Endothelial cell of umbilical vein (primary cell): Measurements from ENCODE around the gene MAMDC2.

Source experiments
- EZH2 ChIP-seq: IDR thresholded peaks from 2 replicates; pipeline ENCODE4 v1.6.1; 2012; ENCODE audit warnings: borderline replicate concordance, low read depth, mild to moderate bottlenecking, moderate library complexity, low read length, inconsistent platforms; ENCODE audit not compliant: severe bottlenecking
- FOS ChIP-seq: IDR thresholded peaks from 2 replicates; pipeline ENCODE4 v1.6.1; 2011; ENCODE audit warnings: mild to moderate bottlenecking, low read length, moderate library complexity, borderline replicate concordance; ENCODE audit not compliant: insufficient read depth
- GATA2 ChIP-seq: IDR thresholded peaks from 2 replicates; pipeline ENCODE4 v1.7.0; 2011; ENCODE audit warnings: low read depth, mild to moderate bottlenecking, moderate library complexity, mixed read lengths, low read length; ENCODE audit not compliant: insufficient read length, insufficient read depth
- POLR2A ChIP-seq: IDR thresholded peaks from 2 replicates; pipeline ENCODE4 v1.6.1; 2012; ENCODE audit warnings: low read depth, mild to moderate bottlenecking, control low read depth, low read length
- POLR2AphosphoS5 ChIP-seq: IDR thresholded peaks from 2 replicates; pipeline ENCODE4 v1.6.1; 2012; ENCODE audit warnings: low read depth, mild to moderate bottlenecking, control low read depth, low read length, moderate library complexity; ENCODE audit not compliant: insufficient read depth
- TF ChIP-seq, protein P1 (sequence below), 2 donors: IDR thresholded peaks; 1 replicate in 1 of 2; 2 replicates in 1 of 2; pipeline ENCODE4 v1.5.1; 2011; ENCODE audit warnings: low read length in 2 of 2, mild to moderate bottlenecking in 2 of 2, moderate library complexity in 2 of 2, control low read depth in 1 of 2, inconsistent platforms in 1 of 2, low read depth in 1 of 2; ENCODE audit not compliant: insufficient read depth in 1 of 2; ENCODE audit errors: extremely low read depth in 1 of 2
- TF ChIP-seq, protein P2 (sequence below): IDR thresholded peaks from 2 replicates; pipeline ENCODE4 v1.6.1; 2011; ENCODE audit not compliant: insufficient read depth, insufficient read length

DNA sequence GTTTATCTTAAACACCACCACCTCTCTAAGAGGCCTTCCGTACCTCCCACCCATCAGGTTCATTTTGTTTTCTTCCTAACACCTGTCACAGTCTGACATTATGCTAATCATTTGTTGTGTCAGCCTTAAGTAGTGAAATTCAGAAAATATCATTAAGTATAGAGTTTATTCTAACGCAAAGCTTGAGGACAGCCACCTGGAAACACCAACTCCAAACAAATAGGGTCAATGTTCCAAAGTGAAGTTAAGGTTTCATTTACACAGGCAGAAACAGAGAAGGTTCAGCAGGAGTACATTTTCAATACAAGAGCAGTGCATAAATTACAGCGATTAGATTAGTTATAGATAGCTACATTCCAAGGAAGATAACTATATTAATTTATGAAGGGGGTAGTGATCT is 213.9 kb downstream of the MAMDC2 start:
- TF ChIP-seq, protein P1, sequence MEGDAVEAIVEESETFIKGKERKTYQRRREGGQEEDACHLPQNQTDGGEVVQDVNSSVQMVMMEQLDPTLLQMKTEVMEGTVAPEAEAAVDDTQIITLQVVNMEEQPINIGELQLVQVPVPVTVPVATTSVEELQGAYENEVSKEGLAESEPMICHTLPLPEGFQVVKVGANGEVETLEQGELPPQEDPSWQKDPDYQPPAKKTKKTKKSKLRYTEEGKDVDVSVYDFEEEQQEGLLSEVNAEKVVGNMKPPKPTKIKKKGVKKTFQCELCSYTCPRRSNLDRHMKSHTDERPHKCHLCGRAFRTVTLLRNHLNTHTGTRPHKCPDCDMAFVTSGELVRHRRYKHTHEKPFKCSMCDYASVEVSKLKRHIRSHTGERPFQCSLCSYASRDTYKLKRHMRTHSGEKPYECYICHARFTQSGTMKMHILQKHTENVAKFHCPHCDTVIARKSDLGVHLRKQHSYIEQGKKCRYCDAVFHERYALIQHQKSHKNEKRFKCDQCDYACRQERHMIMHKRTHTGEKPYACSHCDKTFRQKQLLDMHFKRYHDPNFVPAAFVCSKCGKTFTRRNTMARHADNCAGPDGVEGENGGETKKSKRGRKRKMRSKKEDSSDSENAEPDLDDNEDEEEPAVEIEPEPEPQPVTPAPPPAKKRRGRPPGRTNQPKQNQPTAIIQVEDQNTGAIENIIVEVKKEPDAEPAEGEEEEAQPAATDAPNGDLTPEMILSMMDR (IDR thresholded peaks at IDR 0.05; ENCODE audit: extremely low read depth in 1 of 2, insufficient read depth in 1 of 2, low read depth in 1 of 2, low read length in 2 of 2), result no peak
- no peak for TF ChIP-seq GATA2
- no peak for TF ChIP-seq POLR2A
- no peak for TF ChIP-seq EZH2
- no peak for TF ChIP-seq FOS
- TF ChIP-seq, protein P2, sequence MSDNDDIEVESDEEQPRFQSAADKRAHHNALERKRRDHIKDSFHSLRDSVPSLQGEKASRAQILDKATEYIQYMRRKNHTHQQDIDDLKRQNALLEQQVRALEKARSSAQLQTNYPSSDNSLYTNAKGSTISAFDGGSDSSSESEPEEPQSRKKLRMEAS, result no peak
- TF ChIP-seq POLR2AphosphoS5, result no peak
